LNCAP (cell line): Measurements from ENCODE around the gene CYP2W1.

Experiments
- CTCF ChIP-seq: fragments of 450-650 bp; IDR thresholded peaks from 2 replicates; pipeline ENCODE4 v1.5.1; 2017; ENCODE audit warnings: mild to moderate bottlenecking

CYP2W1 gene

GRCh38 chr7:986766-987751 is 4.1 kb downstream of the CYP2W1 start:
- no peak for TF ChIP-seq CTCF

DNA sequence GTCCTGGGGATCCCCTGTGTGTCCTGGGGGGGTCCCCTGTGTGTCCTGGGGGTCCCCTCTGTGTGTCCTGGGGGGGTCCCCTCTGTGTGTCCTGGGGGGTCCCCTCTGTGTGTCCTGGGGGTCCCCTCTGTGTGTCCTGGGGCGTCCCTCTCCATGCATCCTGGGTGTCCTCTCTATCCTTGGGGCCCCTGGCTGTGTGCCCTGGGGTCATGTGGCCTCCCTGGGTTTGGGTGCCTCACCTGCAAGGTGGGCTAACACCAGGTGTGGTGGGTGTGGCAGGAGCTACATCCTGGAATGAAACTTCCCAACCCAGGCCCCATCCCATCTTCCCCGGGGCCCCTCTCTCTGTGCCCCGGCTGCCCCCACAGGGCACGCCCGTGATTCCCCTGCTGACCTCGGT is 4.9 kb downstream of the CYP2W1 start:
- no peak for TF ChIP-seq CTCF

- TF ChIP-seq CTCF: no peak
These were observed 5.5 kb downstream of the CYP2W1 start for GRCh38 chr7:988426-988911.

GRCh38 chr7:988963-989529 is 6.1 kb downstream of the CYP2W1 start:
- no peak for TF ChIP-seq CTCF

GRCh38 chr7:990352-990932 is 7.5 kb downstream of the CYP2W1 start:
- no peak for TF ChIP-seq CTCF

DNA sequence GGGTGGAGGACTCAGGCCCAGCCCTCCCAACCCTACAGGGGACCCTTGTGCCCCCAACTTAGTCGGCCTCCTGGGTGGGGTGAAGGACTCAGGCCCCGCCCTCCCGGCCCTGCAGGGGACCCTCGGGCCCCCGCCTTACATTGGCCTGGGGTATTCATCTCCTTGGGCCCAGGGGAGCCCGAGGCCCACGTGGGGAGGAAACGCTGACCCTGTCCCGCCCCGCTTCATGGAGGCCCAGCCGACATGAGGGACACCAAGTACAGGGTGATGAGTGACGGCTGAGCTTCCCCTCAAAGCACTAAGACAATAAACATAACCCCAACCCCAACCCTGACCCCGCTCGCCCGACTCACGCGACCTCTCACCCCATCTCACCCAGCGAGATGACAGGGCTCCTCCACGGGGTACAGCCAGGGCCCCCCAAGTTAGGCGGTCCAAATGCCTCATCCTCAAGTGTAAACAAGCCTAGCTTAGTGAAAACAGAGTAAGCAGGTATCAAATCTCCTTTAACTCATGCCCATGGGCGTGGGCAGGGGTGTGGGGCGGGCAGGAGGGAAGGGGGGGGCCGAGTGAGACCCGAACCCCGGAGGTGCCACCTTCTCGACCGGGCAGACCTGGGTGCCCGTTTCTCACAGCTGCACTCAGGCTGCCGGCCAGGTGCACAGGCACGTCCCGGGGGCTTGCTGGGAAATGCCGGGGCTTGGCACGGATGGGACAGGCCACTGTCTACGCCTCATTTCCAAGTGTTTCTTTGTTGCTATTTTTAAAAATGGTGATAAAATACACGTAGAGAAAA is 8.2 kb downstream of the CYP2W1 start:
- TF ChIP-seq CTCF: no peak
